GM21825 (cell line): ENCODE data around the gene DGKD.

Source experiments
- ATAC-seq: cut with Tn5 transposase; IDR thresholded peaks from one replicate; pipeline ENCODE4 v1.9.1; 2021; ENCODE audit warnings: mild to moderate bottlenecking, moderate library complexity; ENCODE audit not compliant: unreplicated experiment

Gene DGKD

DNA sequence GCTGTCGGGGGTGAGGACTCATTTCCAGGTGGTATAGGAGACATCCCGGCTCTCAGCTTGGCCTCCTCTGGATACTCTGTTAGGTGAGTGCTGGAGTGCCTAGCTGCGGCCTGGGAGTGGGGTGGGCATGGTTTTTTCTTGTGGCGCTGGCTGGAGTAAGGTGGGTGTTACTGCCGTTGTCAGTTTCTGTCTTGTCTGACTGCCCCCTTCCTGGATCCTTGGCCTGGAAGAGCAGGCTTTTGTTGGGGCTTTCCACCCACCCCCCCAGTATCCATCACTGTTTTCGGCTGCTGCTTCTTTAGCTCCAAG lies 69.2 kb downstream of the DGKD start:
- ATAC-seq: no peak

DNA sequence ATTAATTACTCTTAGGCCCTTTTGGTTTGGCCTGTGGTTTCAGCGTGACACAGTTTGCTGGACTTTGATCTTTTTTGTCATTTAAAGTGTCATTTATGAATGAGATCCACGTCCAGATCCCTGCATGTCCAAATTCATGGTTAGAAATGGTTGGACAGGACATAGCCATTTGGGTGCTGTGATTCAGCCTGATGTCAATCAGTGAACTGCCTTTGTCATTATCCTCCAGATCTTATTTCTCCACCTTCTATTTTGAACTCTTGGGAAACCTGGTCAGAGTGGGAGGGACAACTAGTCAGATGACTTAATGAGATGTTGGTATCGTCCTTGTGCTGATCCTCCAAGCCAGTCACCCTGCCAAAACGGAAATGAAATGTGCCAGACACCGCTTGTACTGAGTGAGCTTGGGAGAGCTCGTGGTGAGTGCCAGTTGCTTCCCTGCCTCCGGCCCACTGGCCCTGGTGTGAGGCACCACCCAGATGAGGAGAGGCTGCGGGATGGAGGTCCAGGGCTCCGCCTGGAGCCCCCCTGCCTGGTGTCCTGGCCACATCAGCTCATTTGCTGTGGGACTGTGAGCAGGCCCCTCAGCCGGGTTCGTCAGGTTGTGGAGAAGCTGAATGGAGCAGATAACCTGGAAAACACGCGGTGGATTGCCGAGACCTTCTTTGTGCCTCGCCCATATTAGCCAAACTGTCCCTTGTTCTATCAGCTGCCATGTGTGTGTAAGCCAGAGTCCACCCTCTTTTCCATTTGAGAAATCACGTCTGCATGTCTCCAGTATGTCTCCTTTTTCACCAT lies 70.1 kb downstream of the DGKD start:
- ATAC-seq: no peak

DNA sequence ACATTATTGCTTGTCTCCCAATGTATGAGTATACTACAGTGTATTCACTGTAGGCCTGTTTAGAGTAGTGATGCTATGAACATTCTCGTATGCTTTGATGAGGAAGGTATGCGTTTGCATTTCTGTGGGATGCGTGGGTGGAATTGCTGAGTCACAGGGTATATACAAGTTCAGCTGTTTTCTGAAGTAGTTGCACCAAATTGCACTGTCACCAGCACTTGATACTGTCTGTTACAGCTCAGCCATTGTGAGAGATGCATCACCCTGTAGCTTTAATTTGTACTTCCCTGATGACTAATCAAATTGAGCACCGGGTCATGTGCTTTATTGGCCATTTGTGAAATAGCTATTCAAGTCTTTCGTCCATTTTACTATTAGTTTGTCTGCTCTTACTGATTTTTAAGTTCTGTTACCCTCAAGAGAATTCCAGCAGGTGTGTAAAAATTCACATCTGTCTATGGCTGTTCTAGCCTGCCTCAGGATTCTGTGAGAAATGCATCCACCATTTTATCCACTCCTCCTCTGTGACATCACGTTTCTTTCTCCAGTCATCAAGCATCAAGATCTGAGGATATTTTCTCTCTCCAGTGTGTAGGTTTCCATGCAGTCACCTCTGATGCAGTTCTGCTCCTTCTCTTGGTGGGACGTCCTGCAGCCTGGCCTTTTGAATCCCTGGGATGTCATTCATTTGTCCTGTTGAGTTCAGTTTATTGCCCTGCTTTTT lies 72.5 kb downstream of the DGKD start:
- ATAC-seq: no peak

DNA sequence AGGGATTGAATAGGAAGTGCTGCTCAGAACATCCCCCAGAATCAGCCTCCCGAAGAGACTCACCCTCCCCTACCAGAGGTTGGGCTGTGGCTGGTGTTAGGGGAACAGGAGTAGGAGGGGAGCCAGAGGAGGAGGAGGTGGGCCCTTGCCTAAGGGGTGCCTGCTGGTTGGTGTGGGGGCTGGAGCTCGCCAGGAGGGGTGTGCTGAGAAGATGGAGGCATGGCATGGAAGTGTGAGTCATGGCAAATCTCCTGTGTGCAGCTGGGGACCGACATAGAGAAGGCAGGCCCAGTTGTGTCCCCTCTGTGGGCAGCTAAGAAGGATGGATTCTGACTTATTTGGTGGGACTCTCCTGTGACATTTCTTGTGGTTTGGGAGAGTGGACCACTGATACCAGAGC lies 73.7 kb downstream of the DGKD start:
- no peak for ATAC-seq

DNA sequence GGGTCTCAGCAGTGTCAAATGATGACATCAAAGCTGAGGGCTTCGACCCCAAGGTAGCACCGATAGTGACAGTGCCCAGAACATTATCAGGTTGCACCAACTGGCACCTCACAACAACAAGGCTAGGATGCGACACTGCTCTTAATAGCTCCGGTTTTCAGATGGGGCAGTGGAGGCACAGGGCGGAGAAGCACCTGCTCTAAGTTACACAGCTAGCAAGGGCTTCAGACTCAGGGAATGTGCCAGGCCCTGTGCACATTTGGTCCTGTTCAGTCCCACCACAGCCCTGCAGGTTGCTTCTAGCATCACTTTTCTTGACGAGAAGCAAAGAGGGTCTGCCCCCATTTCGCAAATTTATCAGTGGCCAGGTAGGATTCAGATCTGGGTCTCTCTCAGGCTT lies 74.1 kb downstream of the DGKD start:
- no peak for ATAC-seq

DNA sequence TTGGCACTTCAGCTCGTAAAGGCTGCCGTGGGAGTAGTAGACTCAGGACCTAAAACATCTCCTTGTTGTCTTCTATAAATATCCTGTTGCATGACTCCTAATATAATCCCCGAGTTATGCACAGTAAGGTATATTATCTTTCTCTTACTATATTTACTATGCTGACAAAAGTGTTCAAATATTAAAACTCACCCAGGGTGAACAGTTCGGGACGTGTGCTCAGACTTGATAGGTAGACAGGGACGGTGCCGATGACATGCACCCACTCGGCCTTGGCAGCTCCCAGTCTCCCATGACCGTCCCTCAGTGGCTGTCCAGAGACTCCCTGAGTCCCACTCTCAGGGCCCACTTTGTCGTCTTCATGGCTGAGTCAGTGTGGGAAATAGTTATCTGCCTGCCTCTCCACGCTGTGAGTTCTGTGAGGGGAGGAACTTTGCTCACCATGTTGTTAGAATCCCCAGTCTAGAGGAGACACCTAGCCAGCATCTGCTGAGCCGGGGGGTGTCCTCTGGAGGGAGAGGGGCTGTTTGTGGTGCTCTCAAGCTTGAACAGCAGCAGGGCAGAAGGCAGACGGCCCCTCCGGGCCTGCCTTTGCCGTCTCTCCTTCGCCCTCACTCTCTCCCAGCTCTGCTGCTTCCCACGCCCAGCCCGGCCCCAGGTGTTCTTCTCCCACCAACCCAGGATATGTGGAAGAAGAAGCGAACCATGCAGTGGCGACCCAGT lies 75.0 kb downstream of the DGKD start:
- ATAC-seq: no peak

DNA sequence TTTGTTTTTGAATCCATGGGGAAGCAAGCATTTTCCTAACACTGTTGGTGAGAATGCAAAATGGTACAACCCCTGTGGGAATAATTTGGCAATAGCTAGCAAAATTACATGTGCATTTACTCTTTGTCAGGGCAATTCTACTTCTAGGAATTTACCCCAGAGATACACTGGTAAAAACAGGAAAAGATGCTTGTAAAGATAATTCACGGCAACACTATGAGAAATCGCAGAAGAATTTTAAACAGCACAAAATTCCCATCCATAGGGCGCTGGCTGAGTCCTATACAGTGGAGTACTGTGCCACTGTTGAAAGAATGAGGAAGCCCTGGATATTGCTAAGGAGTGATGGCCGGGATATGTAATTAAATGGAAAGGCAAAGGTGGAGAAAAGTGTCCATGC lies 75.8 kb downstream of the DGKD start:
- no peak for ATAC-seq

DNA sequence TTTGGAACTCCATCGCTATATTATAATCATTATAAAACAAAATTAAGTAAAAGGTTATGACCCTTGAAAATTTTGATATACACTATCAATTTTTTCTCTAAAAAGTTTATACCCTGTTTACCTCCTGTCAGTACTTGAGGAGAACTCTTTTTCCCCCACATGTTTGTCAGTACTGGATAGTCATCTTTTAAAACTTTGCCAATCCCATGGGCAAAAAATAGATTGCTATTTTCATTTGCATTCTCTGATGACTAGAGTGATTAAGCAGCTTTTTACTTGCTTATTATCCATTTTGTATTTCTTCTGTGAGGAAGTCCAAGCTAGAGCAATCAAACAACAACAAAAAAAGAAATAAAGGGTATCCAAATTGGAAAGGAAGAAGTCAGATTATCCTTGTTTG lies 76.4 kb downstream of the DGKD start:
- no peak for ATAC-seq

DNA sequence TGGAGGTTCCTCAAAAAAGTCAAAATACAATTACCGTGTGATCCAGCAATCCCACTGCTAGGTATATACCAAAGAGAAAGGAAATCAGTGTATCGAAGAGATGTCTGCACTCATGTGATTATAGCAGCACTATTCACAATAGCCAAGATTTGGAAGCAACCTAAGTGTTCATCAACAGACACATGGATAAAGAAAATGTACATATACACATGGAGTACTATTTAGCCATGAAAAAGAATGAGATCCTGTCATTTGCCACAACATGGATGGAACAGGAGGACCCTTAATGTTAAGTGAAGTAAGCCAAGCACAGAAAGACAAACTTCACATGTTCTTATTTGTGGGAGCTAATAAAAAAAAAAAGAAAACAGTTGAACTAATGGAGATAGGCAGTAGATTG lies 78.7 kb downstream of the DGKD start:
- no peak for ATAC-seq

DNA sequence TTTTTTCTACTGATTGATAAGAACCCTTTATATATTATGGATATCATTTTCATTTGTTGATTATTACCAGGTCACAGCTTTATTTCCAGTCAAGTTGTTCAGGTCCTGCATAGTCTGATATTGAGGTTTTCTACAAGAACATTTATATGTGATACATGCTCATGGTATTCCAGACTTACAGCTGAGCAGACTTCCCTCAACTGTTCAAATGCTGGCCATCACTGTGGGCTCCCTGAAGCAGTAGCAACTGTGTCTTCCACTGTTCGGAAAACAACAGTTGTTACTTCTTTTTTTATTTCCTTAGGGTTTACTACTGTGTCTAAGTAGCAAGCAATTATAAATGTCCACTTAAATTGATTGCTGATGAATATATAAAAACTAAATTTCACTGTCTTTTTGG lies 79.5 kb downstream of the DGKD start:
- no peak for ATAC-seq

DNA sequence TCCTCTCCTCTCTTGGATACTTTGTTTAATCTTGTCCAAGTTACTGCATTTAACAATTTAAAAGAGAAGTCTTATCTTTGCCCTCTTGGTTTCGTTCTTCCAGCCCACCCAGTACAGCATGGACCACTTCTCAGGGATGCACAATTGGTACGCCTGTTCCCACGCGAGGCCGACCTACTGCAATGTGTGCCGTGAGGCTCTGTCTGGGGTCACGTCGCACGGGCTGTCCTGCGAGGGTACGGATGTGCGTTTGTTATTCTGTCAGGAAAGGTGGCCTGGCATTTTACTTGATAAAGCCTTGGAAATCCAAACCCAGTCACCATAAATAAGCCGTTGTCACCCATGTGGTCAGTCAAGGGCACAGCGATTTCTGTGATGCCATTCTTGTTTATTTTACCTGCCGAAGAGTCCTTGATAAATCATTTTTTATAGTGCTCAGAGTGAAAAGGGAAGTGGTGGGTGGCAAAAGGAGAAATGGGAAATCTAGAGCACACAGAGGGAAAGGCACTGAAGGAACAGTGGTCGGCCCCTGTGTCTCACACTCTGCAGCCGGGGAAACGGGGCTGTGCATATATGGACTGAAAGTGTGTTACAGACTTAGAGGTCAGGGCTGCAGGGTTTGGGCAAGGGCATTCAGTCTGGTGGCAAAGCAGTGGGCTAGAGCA lies 80.5 kb downstream of the DGKD start:
- no peak for ATAC-seq

DNA sequence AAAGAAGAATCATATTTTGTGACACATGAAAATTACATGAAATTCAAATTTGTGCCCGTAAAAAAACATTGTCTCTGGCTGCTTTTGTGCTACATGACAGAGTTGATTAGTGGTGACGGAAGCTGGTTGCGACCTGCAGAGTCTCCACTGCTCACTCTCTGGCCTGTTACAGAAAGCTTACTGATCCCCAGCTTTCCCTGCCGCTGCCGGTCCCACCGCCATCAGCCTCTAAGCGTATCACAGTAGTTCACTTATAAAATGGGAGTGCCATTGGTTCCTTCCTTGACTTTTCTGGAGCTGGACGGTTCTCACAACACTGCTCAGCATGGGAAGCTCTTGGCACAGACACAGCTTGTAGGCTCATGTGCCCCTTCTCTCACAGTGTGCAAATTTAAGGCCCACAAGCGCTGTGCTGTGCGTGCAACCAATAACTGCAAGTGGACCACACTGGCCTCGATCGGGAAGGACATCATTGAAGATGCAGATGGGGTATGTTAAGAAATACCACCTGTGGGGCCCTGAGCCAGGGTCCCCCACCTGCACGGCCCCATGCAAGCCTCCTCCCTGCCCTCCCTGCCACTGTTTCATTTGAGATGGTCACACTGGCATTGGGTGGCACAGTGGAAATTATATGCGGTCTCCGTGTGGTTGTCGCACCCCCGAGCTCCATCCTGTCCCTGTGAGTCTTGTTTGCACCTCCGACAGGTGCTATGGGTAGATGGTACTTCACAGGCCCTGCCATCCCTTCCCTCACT lies 81.3 kb downstream of the DGKD start:
- no peak for ATAC-seq

DNA sequence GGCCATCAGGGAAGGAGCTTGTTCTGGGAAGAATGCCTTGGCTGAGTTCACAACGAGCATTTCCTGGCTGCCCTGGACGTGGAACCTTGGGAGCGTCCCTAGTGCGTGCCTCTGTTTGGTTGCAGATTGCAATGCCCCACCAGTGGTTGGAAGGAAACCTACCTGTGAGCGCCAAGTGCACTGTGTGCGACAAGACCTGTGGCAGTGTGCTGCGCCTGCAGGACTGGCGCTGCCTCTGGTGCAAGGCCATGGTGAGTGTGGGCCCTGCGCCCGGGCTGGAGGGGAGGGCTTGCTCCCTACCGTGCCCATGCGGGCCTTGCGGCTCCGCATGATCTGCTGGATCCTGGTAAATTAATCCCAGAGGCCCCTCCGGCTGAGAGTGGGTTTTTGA lies 81.9 kb downstream of the DGKD start:
- no peak for ATAC-seq

DNA sequence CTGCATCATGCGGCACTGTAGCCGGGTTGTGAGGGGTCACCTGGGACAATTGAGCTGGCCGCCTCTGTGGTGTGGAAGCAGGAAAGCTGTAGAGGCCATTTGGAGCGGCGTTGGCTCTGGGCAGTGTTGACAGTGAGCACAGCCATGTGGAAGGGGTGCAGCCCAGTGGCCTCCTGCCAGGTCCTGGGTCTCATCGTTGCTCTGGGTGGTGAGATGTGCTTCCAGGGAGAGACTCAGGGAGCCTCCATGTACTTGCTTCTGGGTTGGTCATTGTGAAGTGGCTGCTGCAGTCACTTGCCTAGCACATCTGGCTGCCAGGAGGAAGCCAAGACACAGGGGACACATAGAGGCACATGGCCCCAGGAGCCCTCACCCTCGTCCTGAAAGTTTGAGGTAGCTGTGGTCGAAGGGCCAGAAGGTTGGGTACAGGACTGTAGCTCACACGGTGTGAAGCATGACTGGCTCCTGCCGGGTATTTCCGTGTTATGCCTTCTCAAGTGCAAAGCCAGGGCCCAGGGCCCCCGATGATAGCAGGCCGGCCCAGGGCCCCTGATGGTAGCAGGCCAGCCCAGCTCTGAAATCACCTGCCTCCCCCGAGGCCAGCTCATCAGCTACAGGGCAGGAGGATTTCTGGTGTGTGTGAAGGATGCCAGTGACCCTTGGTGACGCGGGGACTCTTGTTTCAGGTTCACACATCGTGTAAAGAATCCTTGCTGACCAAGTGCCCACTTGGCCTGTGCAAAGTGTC lies 82.6 kb downstream of the DGKD start:
- no peak for ATAC-seq

DNA sequence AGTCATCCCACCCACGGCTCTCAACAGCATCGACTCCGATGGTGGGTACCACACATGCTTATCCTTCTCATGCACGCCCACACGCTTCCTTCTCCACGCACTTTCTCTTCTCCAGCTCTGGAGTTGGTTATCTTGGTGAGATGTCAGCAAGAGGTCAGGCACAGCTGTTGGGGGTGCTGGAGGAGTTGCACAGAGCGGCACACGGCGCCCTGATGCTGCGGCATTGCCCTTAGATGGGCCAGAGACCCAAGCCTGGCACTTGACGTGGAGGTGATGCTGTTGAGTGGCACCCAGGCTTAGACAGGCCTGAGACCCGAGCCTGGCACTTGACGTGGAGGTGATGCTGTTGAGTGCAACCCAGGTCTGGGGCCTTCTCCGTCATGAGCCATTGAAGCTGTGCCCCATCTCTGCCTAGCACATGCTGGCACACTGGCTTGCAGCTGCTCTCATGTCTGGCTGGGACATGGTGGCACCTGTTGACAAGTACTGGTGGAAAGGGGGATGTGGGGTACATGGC lies 83.2 kb downstream of the DGKD start:
- no peak for ATAC-seq

DNA sequence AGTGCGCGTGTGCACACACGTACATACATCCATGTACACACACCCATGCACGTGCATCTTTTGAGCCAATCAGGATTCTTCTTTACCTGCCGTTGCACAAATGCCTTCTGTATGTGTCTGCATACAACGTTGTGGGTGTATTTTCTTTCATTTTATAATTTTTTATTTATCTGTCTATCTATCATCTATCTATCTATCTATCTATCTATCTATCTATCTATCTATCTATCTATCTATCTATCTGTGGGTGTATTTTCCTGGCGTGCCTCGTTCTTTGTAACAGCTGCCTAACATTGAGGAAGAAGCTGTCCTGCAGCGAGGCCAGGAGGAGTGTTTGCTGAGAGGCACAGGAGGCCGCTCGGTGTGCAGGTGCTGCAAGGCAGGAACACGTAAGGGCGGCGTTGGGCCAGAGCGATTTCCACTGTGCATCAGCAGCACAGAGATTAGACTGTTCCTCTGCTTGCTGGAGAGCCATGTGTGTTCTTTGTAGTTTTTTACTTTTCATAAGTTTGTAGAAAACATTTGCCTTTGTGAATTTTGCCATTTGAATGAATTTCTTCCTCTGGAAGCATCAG lies 84.4 kb downstream of the DGKD start:
- no peak for ATAC-seq

DNA sequence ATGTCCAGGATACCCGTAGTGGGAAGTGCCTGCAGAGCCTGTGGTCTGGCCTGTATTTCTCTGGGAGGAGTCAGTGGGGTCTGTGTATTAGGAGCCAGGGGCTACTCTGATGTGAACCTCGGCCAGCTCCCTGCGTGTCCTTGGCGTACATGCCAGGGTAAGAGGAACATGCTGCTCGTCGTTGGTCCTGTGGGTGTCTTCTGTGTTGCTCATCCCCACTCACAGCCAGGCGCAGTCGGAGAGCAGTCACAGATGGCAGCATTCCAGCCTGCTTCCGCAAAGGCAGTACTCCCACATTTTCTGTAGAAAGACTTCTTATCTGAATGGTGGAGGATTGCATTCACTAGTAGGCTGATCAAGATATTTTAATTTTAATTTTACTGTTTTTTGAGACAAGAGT lies 84.9 kb downstream of the DGKD start:
- no peak for ATAC-seq

DNA sequence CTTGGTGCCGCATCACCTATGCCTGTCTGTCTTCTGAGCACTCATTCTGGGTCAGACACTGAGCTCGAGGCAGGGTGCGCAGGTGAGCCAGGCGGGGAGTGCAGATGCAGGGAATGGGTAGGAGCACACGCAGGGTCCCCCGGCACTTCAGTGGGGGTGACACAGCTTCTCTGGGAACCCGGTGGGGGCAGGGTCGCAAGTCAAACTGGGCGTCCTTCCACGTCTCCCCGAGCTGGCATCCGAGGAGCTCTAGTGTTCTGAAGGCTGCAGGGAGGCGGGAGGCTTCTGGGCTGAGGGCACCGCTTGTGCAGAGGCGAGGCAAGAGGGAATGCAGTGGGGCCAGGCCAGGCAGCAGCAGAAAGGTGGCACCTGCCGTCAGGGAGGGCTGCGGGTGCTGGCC lies 86.0 kb downstream of the DGKD start:
- ATAC-seq: no peak

DNA sequence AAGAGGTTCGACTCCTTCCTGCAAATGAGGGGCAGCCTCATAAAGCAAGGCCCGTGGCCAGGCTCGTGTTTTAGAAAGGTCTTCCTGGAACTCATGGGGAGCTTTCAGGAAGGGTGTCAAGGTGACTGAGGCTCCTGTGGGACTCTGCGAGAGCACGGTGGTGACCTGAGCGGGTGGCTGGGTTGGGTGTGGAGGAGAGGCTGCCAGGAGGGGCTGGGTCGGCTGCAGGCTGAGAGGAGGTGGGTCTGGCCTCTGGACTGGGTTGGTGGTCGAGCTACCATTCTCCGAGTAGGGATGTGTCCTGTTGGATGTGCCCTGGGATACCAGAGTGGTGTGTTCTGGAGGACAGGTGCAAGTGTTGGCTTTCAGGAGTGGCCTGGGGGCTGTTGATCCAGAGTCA lies 86.4 kb downstream of the DGKD start:
- no peak for ATAC-seq
